ENCODE data around the gene PLPPR1. TPM values are rescaled to one million over a fixed set of nuclear protein-coding genes. Genes with fewer than 3 reads are reported as not detected.

The PLPPR1 gene
- total and polyA plus RNA-seq, 2 of the 4 experiments (the other 2 are of a cell fraction), result not detected

- H3K9me3 ChIP-seq (ENCODE audit: control insufficient read depth, insufficient read depth, low read length), result no peaks in the 10 kb centered on the region
- H2BK120ac ChIP-seq (ENCODE audit: low read depth, low read length), result no peak overlapping the region
- TF ChIP-seq NFE2L2 (IDR thresholded peaks at IDR 0.05; ENCODE audit: low read depth, low read length) (no peak), MXI1 (IDR thresholded peaks at IDR 0.05; ENCODE audit: borderline replicate concordance, low read depth, low read length) (no peak), CEBPB (IDR thresholded peaks at IDR 0.05; ENCODE audit: low read depth, low read length) (no peak), USF2 (IDR thresholded peaks at IDR 0.05; ENCODE audit: low read depth, low read length) (no peak), SMC3 (IDR thresholded peaks at IDR 0.05; ENCODE audit: low read depth, low read length) (no peak), RFX5 (IDR thresholded peaks at IDR 0.05; ENCODE audit: low read depth, low read length) (no peak), MAZ (IDR thresholded peaks at IDR 0.05; ENCODE audit: borderline replicate concordance, low read depth, low read length) (no peak), POLR2A (IDR thresholded peaks at IDR 0.05; ENCODE audit: low read depth, low read length) (no peak)
- H4K5ac ChIP-seq (ENCODE audit: low read depth, low read length), result no peak overlapping the region
- H2AFZ ChIP-seq (replicated peaks; ENCODE audit: low read length, poor library complexity), result no peak overlapping the region
- H3K4me3 ChIP-seq (ENCODE audit: insufficient read depth, low read depth, low read length), result no peak overlapping the region
- no peak overlapping the region for H3K18ac ChIP-seq (ENCODE audit: low read depth, low read length)
- H3K4ac ChIP-seq (ENCODE audit: low read depth, low read length), result no peak overlapping the region
- H3K4me1 ChIP-seq (ENCODE audit: control insufficient read depth, insufficient read depth, low read length), result no peaks in the 10 kb centered on the region
- no peaks in the 10 kb centered on the region for H3K9me1 ChIP-seq (ENCODE audit: insufficient read depth, low read length)
- no peak overlapping the region for H2AK9ac ChIP-seq (replicated peaks; ENCODE audit: low read depth, low read length, poor library complexity)
- no peak overlapping the region for H2BK5ac ChIP-seq (ENCODE audit: low read depth, low read length, poor library complexity, severe bottlenecking)
- ATAC-seq (ENCODE audit: low read depth) (no peak), DNase-seq (no peak)
- H2BK20ac ChIP-seq (ENCODE audit: low read depth, low read length), result no peak overlapping the region
- BruUV-seq (replicated peaks), result no TSS peak
- H3K14ac ChIP-seq (replicated peaks; ENCODE audit: low read depth, low read length), result no peak overlapping the region
- no peaks in the 10 kb centered on the region for H3K36me3 ChIP-seq (ENCODE audit: control insufficient read depth, insufficient read depth, low read length)
- no peak overlapping the region for H3K4me2 ChIP-seq (ENCODE audit: low read depth, low read length)
- no peaks in the 10 kb centered on the region for H3K79me1 ChIP-seq (ENCODE audit: low read depth in 1 of 2, low read length in 2 of 2)
- dilution Hi-C loops (cut with HindIII; ENCODE audit: low sequenced_read_pairs, unreplicated experiment) (no loop called here), intact Hi-C loops (cut with micrococcal nuclease) (no loop called here), in situ Hi-C loops (cut with MboI; ENCODE audit: low sequenced_read_pairs) (no loop called here)
- H3K56ac ChIP-seq (ENCODE audit: extremely low read depth, insufficient read depth, low read length), result no peak overlapping the region
- CTCF ChIA-PET, result no interaction called here
- no peak overlapping the region for H3K27ac ChIP-seq (ENCODE audit: insufficient read depth, low read length)
- H3K23ac ChIP-seq (ENCODE audit: low read depth, low read length), result no peak overlapping the region
- no peak overlapping the region for H4K91ac ChIP-seq (ENCODE audit: insufficient read depth, low read depth, low read length)
- no peaks in the 10 kb centered on the region for H3K27me3 ChIP-seq (ENCODE audit: control insufficient read depth, insufficient read depth, low read length)
- POLR2A ChIA-PET (ENCODE audit: unreplicated experiment), result no interaction called here
- no peak overlapping the region for H3K9ac ChIP-seq (ENCODE audit: low read depth, low read length)
- WGBS, 2 experiments (ENCODE audit: extremely low coverage in 2 of 2, insufficient read length in 1 of 2), result no CpG with 5 or more reads among the region's 2 CpGs
- H4K20me1 ChIP-seq (ENCODE audit: insufficient read depth, low read length), result no peaks in the 10 kb centered on the region
- H2BK15ac ChIP-seq (ENCODE audit: low read depth, low read length), result no peak overlapping the region
- H2AK5ac ChIP-seq (ENCODE audit: low read depth, low read length), result no peak overlapping the region
- H4K8ac ChIP-seq (ENCODE audit: low read depth in 2 of 2, low read length in 2 of 2), result no peak overlapping the region
Measured at GRCh38 chr9:101247297-101247696, 218.8 kb downstream of the PLPPR1 start.
